PC-9 (cell line): ENCODE data around the gene FGF12. TPM values are rescaled to one million over a fixed set of nuclear protein-coding genes. Genes with fewer than 3 reads are reported as not detected.

Source experiments
- BruUV-seq: library from RNA; stranded (reverse); fragments of 400-500 nt; replicated peaks from 2 replicates; lab custom pipeline; 2021; lab: Mats Ljungman, UMichigan
- CTCF ChIA-PET: fragments of 300-600 bp; sonication (Branson Sonifier 250); formaldehyde crosslinking; loops from one replicate; lab custom pipeline; 2022; ENCODE audit warnings: antibody characterized with exemption; lab: Charles Lee
- POLR2A ChIA-PET: fragments of 300-600 bp; sonication (Branson Sonifier 250); formaldehyde crosslinking; loops from one replicate; lab custom pipeline; 2022; ENCODE audit warnings: antibody characterized with exemption; ENCODE audit not compliant: unreplicated experiment; lab: Charles Lee
- DNase-seq, 2 experiments: peaks; one replicate each; pipeline versions ENCODE4 v3.0.0 to v3.0.0-alpha.2; 2015 to 2022; ENCODE audit warnings: mixed read lengths in 1 of 2
- H2AFZ ChIP-seq: fragments of 200-600 bp; sonication (generic); 2 replicates; pipeline ENCODE4 v1.8.1; 2017; ENCODE audit warnings: antibody characterized with exemption
- H3F3A ChIP-seq: fragments of 200-600 bp; sonication (generic); 2 replicates; pipeline ENCODE4 v1.8.1; 2017; ENCODE audit warnings: antibody characterized with exemption, mild to moderate bottlenecking, low read depth; ENCODE audit not compliant: insufficient read depth
- H3K27ac ChIP-seq: fragments of 200-600 bp; sonication (generic); 2 replicates; pipeline ENCODE4 v1.6.1; 2016; ENCODE audit warnings: mixed run types
- H3K27me3 ChIP-seq: fragments of 200-600 bp; sonication (generic); 2 replicates; pipeline ENCODE4 v1.6.1; 2016; ENCODE audit warnings: low read depth, mixed run types; ENCODE audit not compliant: insufficient read depth
- H3K36me3 ChIP-seq: fragments of 200-600 bp; sonication (generic); 2 replicates; pipeline ENCODE4 v1.6.1; 2016; ENCODE audit warnings: low read depth, mixed run types
- H3K4me1 ChIP-seq: fragments of 200-600 bp; sonication (generic); replicated peaks from 2 replicates; pipeline ENCODE4 v1.6.1; 2016; ENCODE audit warnings: mixed run types; ENCODE audit not compliant: insufficient read depth
- H3K4me2 ChIP-seq: fragments of 200-600 bp; sonication (generic); 2 replicates; pipeline ENCODE4 v1.6.1; 2017; ENCODE audit warnings: mixed run types
- H3K4me3 ChIP-seq: fragments of 200-600 bp; sonication (generic); 2 replicates; pipeline ENCODE4 v1.6.1; 2016; ENCODE audit warnings: mixed run types
- H3K79me2 ChIP-seq: fragments of 200-600 bp; sonication (generic); 2 replicates; pipeline ENCODE4 v1.6.1; 2017; ENCODE audit warnings: low read depth, mixed run types
- H3K9me2 ChIP-seq: fragments of 200-600 bp; sonication (generic); 2 replicates; pipeline ENCODE4 v1.8.1; 2017; ENCODE audit warnings: mild to moderate bottlenecking; ENCODE audit not compliant: insufficient read depth
- H3K9me3 ChIP-seq: fragments of 200-600 bp; sonication (generic); 2 replicates; pipeline ENCODE4 v1.8.1; 2016; ENCODE audit warnings: low read depth; ENCODE audit not compliant: insufficient read depth
- H4K20me1 ChIP-seq: fragments of 200-600 bp; sonication (generic); 2 replicates; pipeline ENCODE4 v1.8.1; 2017; ENCODE audit not compliant: insufficient read depth
- EZH2 ChIP-seq: fragments of 200-600 bp; sonication (generic); IDR thresholded peaks from 2 replicates; pipeline ENCODE4 v1.8.0; 2017; ENCODE audit warnings: antibody characterized with exemption, low read depth
- intact Hi-C: fragments of 100-400 bp; cut with micrococcal nuclease; formaldehyde crosslinking; loops from one replicate; pipeline ENCODE4 v1.10.0; 2022; ENCODE audit not compliant: unreplicated experiment
- total RNA-seq: library from RNA; stranded (reverse); gene quantifications from 2 replicates; pipeline ENCODE4 v1.2.3, GENCODE V29; 2021
- TF ChIP-seq, protein P1 (sequence below): fragments of 200-600 bp; sonication (generic); conservative IDR thresholded peaks from 2 replicates; pipeline ENCODE4 v1.6.1; 2017; ENCODE audit warnings: mixed run types, antibody characterized with exemption, mild to moderate bottlenecking, moderate library complexity

Gene FGF12
- total RNA-seq, 1 experiment from 2014 or later = 10.9 TPM

DNA sequence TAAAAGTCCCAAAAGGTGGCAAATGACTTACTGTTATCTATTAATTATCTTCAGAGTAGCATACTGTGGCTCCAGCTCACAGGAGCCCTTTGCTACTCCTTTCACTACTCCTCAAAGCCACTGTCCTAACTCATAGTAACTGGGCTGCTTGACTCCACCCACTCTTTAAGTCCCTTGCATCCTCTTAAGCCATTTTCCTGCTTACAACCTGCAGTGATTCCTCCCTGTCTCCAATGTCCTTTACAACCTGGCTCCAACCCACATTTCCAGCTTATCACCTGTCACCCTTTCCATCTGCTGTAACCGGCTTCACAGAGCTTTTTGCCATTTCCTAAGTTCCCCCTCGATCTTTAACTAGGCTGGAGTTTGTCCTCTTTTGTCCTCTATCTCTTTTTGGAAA, 388.1 kb downstream of the FGF12 start:
- no peaks in the 10 kb centered on the region for H4K20me1 ChIP-seq
- H3F3A ChIP-seq = no peaks in the 10 kb centered on the region
- intact Hi-C loops = no loop called here
- ChIA-PET POLR2A (no interaction called here), CTCF (interaction anchor here (0.5 to 0.6 kb wide), 3 partner anchors 101 to 195 kb away, joined by 3 to 4 read pairs (median 3); no protein-coding TSS in a partner anchor)
- H2AFZ ChIP-seq = no peak overlapping the region
- H3K9me2 ChIP-seq = no peaks in the 10 kb centered on the region
- 0 out of 2 replicates have a peak, but pooled peaks cover 2% of the 10 kb centered on the region for H3K9me3 ChIP-seq
- no TSS peak for BruUV-seq
- no peak overlapping the region for H3K4me2 ChIP-seq
- H3K79me2 ChIP-seq = no peaks in the 10 kb centered on the region
- no peaks in the 10 kb centered on the region for H3K4me1 ChIP-seq
- H3K36me3 ChIP-seq = no peaks in the 10 kb centered on the region
- no peak for DNase-seq
- H3K4me3 ChIP-seq = no peak overlapping the region
- H3K27ac ChIP-seq = no peak overlapping the region
- no peaks in the 10 kb centered on the region for H3K27me3 ChIP-seq
- no peak for TF ChIP-seq EZH2
- TF ChIP-seq, protein P1, sequence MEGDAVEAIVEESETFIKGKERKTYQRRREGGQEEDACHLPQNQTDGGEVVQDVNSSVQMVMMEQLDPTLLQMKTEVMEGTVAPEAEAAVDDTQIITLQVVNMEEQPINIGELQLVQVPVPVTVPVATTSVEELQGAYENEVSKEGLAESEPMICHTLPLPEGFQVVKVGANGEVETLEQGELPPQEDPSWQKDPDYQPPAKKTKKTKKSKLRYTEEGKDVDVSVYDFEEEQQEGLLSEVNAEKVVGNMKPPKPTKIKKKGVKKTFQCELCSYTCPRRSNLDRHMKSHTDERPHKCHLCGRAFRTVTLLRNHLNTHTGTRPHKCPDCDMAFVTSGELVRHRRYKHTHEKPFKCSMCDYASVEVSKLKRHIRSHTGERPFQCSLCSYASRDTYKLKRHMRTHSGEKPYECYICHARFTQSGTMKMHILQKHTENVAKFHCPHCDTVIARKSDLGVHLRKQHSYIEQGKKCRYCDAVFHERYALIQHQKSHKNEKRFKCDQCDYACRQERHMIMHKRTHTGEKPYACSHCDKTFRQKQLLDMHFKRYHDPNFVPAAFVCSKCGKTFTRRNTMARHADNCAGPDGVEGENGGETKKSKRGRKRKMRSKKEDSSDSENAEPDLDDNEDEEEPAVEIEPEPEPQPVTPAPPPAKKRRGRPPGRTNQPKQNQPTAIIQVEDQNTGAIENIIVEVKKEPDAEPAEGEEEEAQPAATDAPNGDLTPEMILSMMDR = no peak

DNA sequence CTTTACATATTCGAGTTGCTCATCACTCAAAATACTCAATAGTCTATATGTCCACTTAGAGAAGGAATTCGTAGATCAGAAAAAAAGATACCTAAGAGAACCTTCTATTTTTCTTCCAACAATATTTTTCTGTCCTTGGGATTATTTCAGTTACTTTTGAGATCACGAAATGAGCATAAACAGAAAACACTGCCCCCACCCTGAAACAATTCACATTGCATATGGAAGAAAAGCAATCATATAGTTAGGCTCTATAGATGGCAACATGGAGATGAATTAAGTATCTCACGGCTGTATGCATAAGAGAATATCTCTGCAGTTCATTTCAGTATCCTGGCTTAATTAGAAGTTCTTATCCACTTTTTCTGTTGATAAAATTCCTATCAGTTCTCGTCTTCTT, 391.1 kb downstream of the FGF12 start:
- intact Hi-C loops = no loop called here
- Histone ChIP-seq H3K4me2 (no peak overlapping the region), H3K9me3 (0 out of 2 replicates have a peak, but pooled peaks cover 2% of the 10 kb centered on the region), H3K9me2 (no peaks in the 10 kb centered on the region), H3K27me3 (no peaks in the 10 kb centered on the region), H3K79me2 (no peaks in the 10 kb centered on the region), H3K4me1 (no peaks in the 10 kb centered on the region), H2AFZ (no peak overlapping the region), H4K20me1 (no peaks in the 10 kb centered on the region), H3K4me3 (no peak overlapping the region), H3K36me3 (no peaks in the 10 kb centered on the region), H3K27ac (no peak overlapping the region), H3F3A (no peaks in the 10 kb centered on the region)
- TF ChIP-seq EZH2 = no peak
- TF ChIP-seq, protein P1 = no peak; the same call in 1 of the 2 replicates
- BruUV-seq = no TSS peak
- ChIA-PET POLR2A (no interaction called here), CTCF (no interaction called here)
- DNase-seq = no peak

DNA sequence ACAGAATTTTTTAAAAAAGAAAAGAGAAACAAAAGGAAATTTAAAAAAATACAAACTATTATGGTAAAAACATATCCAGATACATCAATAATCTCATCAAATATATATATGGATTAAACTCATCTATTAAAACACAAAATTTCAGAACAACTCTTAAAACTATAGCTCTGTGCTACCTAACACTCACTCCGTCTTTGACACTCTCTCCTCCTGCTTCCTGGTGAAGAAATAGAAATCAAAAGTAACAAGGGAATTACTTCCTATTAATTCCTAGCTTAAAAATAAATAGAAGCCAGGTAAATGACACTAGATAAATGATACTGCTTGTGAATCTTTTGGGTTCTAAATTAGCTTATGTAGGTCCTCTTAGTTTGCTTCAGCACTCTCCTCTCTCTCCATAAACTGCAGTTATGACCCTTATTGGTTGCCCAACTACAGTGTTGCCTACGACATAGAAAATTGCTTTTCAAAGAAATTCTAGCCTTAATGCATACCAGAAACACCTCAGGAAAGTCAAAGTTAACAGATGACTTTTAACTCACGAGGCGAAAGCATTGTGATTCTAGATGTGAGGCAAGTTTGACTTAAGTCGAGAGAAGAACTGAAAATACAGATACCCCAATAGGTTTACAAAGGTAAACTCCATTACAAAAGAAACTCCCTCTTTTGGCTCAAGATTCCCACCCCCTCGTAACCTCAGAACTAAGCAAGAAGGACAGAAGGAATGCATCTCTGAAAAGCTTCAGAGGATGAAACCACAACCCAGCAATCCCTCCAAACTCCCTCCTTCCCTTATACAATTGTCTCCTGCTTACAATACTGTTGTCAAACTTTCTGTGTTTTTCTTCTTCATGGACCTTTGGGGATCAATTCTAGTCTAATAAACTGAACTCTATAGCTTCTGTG, 394.7 kb downstream of the FGF12 start:
- H2AFZ ChIP-seq = no peak overlapping the region
- ChIA-PET POLR2A (no interaction called here), CTCF (interaction anchor here (0.6 kb wide), 1 partner anchor 916 kb away, joined by 3 read pairs; no protein-coding TSS in a partner anchor)
- intact Hi-C loops = no loop called here
- H4K20me1 ChIP-seq = no peaks in the 10 kb centered on the region
- H3K4me1 ChIP-seq = no peaks in the 10 kb centered on the region
- H3K9me2 ChIP-seq = no peaks in the 10 kb centered on the region
- no peaks in the 10 kb centered on the region for H3F3A ChIP-seq
- no peak for DNase-seq
- TF ChIP-seq, protein P1 = no peak
- TF ChIP-seq EZH2 = no peak
- no peak overlapping the region for H3K4me3 ChIP-seq
- no TSS peak for BruUV-seq
- H3K9me3 ChIP-seq = 0 out of 2 replicates have a peak, but pooled peaks cover 2% of the 10 kb centered on the region
- no peak overlapping the region for H3K27ac ChIP-seq
- H3K27me3 ChIP-seq = no peaks in the 10 kb centered on the region
- no peak overlapping the region for H3K4me2 ChIP-seq
- no peaks in the 10 kb centered on the region for H3K79me2 ChIP-seq
- H3K36me3 ChIP-seq = no peaks in the 10 kb centered on the region
